GM23338 (cell line): Measurements from ENCODE around the gene PYDC2.

ENCODE experiments used
- CREB1 ChIP-seq: fragments of 250-450 bp; sonication (Bioruptor Pico); IDR thresholded peaks from 2 replicates; pipeline ENCODE4 v1.5.0; 2020; ENCODE audit warnings: low read depth, mild to moderate bottlenecking, moderate library complexity
- CTCF ChIP-seq, 2 experiments: fragments of 200-600 bp in 1 of 2; sonication (generic) in 1 of 2; conservative IDR thresholded peaks; 2 replicates each; pipeline versions ENCODE4 v1.5.1 to v1.6.1; 2016 to 2017; ENCODE audit warnings: antibody characterized with exemption in 2 of 2, low read depth in 2 of 2, mild to moderate bottlenecking in 2 of 2, moderate library complexity in 1 of 2
- ETS1 ChIP-seq: IDR thresholded peaks from 2 replicates; pipeline ENCODE4 v1.6.1; 2016; ENCODE audit warnings: antibody characterized with exemption
- EZH2 ChIP-seq: fragments of 200-600 bp; sonication (generic); IDR thresholded peaks from one replicate; pipeline ENCODE4 v1.8.0; 2017; ENCODE audit warnings: antibody characterized with exemption, mild to moderate bottlenecking, low read depth; ENCODE audit not compliant: unreplicated experiment
- EZH2phosphoT487 ChIP-seq: fragments of 200-600 bp; sonication (generic); IDR thresholded peaks from one replicate; pipeline ENCODE4 v1.8.1; 2018; ENCODE audit warnings: antibody characterized with exemption; ENCODE audit not compliant: unreplicated experiment
- POLR2AphosphoS5 ChIP-seq: IDR thresholded peaks from 2 replicates; pipeline ENCODE4 v1.6.1; 2016; ENCODE audit warnings: antibody characterized with exemption, low read depth
- REST ChIP-seq: IDR thresholded peaks from one replicate; pipeline ENCODE4 v1.6.1; 2018; ENCODE audit warnings: antibody characterized with exemption; ENCODE audit not compliant: unreplicated experiment

DNA sequence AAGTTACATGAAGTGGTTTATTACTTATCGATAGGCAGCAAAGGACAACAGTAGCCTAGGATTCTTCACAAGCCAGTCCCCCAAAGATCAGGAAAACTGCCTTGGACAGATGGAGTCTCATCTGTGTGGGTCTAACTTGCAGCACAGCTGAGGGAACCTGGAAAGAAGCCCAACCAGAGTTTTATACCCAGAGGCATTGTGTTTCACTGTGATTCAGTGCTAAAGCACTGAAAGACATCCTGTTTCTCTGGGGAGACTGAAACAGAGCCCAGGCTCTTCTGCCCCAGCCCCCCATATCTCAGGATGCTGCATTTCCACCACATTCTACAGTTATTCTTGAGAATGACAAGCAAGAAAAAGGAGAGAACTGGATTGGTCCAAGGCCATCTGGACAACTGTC lies 48.2 kb upstream of the PYDC2 start:
- TF ChIP-seq CTCF (conservative IDR thresholded peaks at IDR 0.05; ENCODE audit: low read depth in 2 of 2) (no peak), POLR2AphosphoS5 (no peak), EZH2 (no peak), EZH2phosphoT487 (no peak), REST (no peak), CREB1 (CRISPR knock-in tag) (no peak), ETS1 (no peak)
